ENCODE data around the gene VWA5B2. TPM values are rescaled to one million over a fixed set of nuclear protein-coding genes. Genes with fewer than 3 reads are reported as not detected.
"Not testable (repeated sequence)": the region's sequence is repeated elsewhere in the genome, so short reads cannot be mapped to it uniquely, and the experiment has no call there.

The VWA5B2 gene
- total and polyA plus RNA-seq, 3 experiments from 2014 or later: 0.11 TPM; not detected in 2

DNA sequence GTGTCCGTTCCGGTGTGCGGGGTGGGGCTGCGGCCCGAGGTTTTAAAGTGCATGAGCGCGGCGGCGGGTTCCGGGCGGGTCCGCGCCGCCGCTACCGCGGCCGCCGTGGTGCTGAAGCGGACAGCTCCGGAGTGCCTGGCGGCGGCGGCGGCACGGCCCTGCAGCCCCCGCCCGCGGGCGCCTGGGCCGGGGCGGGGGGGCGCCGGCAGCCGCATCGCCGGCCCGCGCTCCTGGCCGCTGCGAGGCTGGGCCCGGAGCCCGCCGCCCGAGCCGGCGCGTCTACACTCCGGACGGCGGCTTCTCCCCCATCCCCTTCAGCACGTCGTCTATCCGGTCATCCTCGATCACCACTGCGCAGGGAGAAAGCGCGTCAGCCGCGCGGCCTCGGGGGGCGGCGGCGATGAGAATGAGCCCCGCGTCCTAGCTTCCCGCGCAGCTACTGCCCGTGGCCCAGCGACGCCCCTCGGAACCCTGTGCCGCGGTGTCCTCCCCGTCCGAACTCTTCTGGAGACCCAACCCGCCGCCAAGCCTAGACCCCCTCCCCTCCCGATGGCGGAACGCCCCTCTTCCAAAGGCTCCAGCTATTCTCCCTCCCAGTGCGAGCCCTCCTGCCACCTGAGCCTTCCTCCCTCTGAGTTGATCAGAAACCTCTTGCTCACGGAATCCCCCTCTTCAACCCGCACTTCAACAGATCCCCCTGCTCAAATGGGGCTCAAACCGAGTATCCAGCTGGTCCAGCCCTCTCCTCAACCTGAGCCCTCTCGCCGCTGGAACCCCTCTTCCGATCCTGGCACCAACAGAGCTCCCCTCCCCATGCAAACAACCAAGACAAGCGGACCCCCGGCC lies 30.7 kb downstream of the VWA5B2 start:
- ChIA-PET POLR2A (interaction anchor here (0.5 to 0.6 kb wide), 2 partner anchors 27 to 108 kb away, joined by 3 to 7 read pairs; no protein-coding TSS in a partner anchor), CTCF (interaction anchor here (1.0 to 3.0 kb wide), 4 partner anchors 9 to 20 kb away, joined by 3 to 13 read pairs (median 4); partner anchors contain the start of gene EEF1AKMT4)
- H3K27ac Mint-ChIP-seq: peak overlapping the region; percentile 42 to 90 (median 69)
- H3K9me3 ChIP-seq (ENCODE audit: low read length): no peaks in the 10 kb centered on the region
- no peaks in the 10 kb centered on the region for H3K9me3 Mint-ChIP-seq
- H3K4me3 Mint-ChIP-seq: peak overlapping the region; percentile 79 to 93 (median 90)
- H3K4me1 ChIP-seq (ENCODE audit: insufficient read depth, low read length): peaks cover 23% of the 10 kb centered on the region
- H3K27ac ChIP-seq (ENCODE audit: low read depth, low read length): no peak overlapping the region
- H3K4me3 ChIP-seq (ENCODE audit: low read length): peak overlapping the region; percentile 51
- DNase-seq: peak; percentile 35 to 61 (median 41)
- peaks cover 0 to 1% (median 0%) of the 10 kb centered on the region in 3 donors for H3K36me3 Mint-ChIP-seq
- peaks cover 14 to 23% of the 10 kb centered on the region in 2 donors for H3K27me3 Mint-ChIP-seq
- no peaks in the 10 kb centered on the region for H3K36me3 ChIP-seq (ENCODE audit: insufficient read depth, low read length)
- H3K27me3 ChIP-seq (ENCODE audit: insufficient read depth, low read length, poor library complexity, severe bottlenecking): peaks cover 20% of the 10 kb centered on the region
- peaks cover 17 to 29% (median 18%) of the 10 kb centered on the region in 3 donors for H3K4me1 Mint-ChIP-seq

DNA sequence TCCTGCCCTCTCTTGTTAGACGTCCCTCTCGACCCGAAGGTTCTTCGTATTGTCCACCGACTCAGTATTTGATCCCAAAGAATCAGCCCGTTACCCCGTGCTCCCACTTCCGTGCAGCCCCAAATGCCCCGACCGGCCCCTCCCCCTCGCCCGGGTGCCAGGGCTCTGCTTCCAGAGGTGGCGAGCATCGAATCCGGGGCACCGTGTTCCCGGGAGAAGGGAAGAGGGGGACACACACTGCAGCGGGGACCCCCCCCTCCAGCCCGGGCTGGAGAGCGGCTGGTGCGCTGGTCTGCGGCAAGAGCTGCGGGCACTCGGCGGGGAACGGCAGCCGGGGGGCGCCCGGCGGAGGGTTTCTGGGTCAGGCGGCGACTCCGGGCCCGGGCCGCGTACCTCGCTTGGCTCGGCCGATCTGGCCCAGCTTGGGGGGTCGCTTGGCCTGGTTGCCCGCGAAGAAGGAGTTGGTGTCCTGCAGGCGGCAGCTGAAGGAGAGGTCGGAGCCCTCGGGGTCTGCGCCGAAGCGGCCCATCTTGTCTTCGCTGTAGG lies 31.4 kb downstream of the VWA5B2 start:
- Histone ChIP-seq H3K27me3 (ENCODE audit: insufficient read depth, low read length, poor library complexity, severe bottlenecking) (peaks cover 20% of the 10 kb centered on the region), H3K36me3 (ENCODE audit: insufficient read depth, low read length) (no peaks in the 10 kb centered on the region), H3K27ac (ENCODE audit: low read depth, low read length) (no peak overlapping the region), H3K4me3 (ENCODE audit: low read length) (peak overlapping the region; percentile 51), H3K9me3 (ENCODE audit: low read length) (no peaks in the 10 kb centered on the region), H3K4me1 (ENCODE audit: insufficient read depth, low read length) (peaks cover 23% of the 10 kb centered on the region)
- POLR2A ChIA-PET: interaction anchor here (0.6 kb wide), 1 partner anchor 26 kb away, joined by 7 read pairs; no protein-coding TSS in a partner anchor
- no peak for DNase-seq
- Mint-ChIP-seq H3K27ac (peak overlapping the region in 7 of 8 donors; percentile 50 to 90 (median 78)), H3K4me3 (peak overlapping the region; percentile 79 to 93 (median 90)), H3K27me3 (peaks cover 17 to 26% of the 10 kb centered on the region in 2 donors), H3K9me3 (no peaks in the 10 kb centered on the region), H3K36me3 (peaks cover 0 to 1% (median 0%) of the 10 kb centered on the region in 3 donors), H3K4me1 (peaks cover 17 to 29% (median 18%) of the 10 kb centered on the region in 3 donors)
- CTCF ChIA-PET: interaction anchor here (1.0 to 3.0 kb wide), 4 partner anchors 8 to 33 kb away, joined by 3 to 13 read pairs (median 6); partner anchors contain the start of gene EEF1AKMT4

- H3K4me1 ChIP-seq (ENCODE audit: insufficient read depth, low read length): peaks cover 23% of the 10 kb centered on the region
- ChIA-PET POLR2A (no interaction called here), CTCF (interaction anchor here (2.0 to 3.0 kb wide), 2 partner anchors 12 to 34 kb away, joined by 8 to 13 read pairs; partner anchors contain the start of gene EEF1AKMT4)
- peak within 1 kb of the TSS; percentile 61 for H3K4me3 ChIP-seq (ENCODE audit: low read length)
- peak in 4 of 5 donors; percentile 48 to 70 (median 58) for DNase-seq
- no peaks in the 10 kb centered on the region for H3K36me3 ChIP-seq (ENCODE audit: insufficient read depth, low read length)
- no peaks in the 10 kb centered on the region for H3K9me3 ChIP-seq (ENCODE audit: low read length)
- Mint-ChIP-seq H3K36me3 (peaks cover 0 to 1% (median 0%) of the 10 kb centered on the region in 3 donors), H3K27me3 (peaks cover 19 to 30% of the 10 kb centered on the region in 2 donors), H3K4me1 (peaks cover 17 to 29% (median 18%) of the 10 kb centered on the region in 3 donors), H3K4me3 (peak within 1 kb of the TSS; percentile 79 to 94 (median 90)), H3K27ac (peak within 1 kb of the TSS; percentile 42 to 92 (median 69)), H3K9me3 (no peaks in the 10 kb centered on the region)
- peaks cover 20% of the 10 kb centered on the region for H3K27me3 ChIP-seq (ENCODE audit: insufficient read depth, low read length, poor library complexity, severe bottlenecking)
- H3K27ac ChIP-seq (ENCODE audit: low read depth, low read length): no peak within 1 kb of the TSS
Measured at GRCh38 chr3:184261270-184261853, 32.0 kb downstream of the VWA5B2 start, which contains the start of gene CAMK2N2. Gene CAMK2N2, minus strand, starts transcription at chr3:184261553. Its CDS starts 268 bp downstream, at chr3:184261285.

DNA sequence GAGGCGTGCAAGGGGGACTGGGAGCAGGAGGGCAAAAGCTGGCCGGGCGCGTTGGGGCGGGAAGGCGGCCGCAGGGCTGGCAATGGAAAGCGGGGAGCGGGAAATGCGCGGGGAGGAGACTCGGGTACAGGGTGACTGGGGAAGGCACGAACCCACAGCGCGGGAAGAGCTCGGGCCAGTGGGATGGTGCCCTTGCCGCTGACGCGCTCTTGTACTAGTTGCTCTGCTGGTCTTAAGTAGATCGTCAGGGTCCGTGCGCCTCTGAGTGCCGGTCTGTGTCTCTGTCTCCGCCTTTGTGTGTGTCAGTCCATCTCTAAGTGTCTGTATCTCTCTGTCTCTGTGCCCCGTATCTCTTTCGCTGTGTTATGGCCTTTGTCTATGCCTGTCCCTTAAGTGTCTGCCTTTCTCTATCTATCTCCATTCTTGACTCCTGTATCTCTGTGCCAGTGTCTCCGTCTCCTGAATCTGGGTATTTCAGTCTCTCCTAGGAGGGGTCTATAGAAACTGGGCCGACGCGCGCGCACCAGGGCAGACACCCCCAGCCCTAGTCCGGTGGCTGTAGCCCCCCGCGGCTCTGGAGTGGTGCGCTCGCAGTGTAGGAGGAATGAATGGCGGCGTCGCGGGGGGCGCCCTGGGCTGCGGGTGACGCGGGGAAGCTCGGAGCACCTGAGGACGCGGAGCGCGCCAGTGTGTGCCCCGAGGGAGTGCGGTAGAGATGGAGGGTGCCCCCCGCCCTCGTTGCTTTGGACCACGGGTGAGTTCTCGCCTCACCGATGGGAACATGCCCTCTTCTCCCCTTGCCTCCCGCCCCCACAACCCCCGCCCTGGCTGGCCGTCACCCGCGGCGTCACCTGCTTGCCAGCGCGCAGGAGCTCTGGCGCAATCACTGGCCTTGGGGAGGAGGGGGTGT lies 32.7 kb downstream of the VWA5B2 start:
- H3K9me3 Mint-ChIP-seq: no peaks in the 10 kb centered on the region
- peak overlapping the region in 7 of 8 donors; percentile 3 to 92 (median 54) for H3K27ac Mint-ChIP-seq
- Histone ChIP-seq H3K27me3 (ENCODE audit: insufficient read depth, low read length, poor library complexity, severe bottlenecking) (peaks cover 20% of the 10 kb centered on the region), H3K9me3 (ENCODE audit: low read length) (no peaks in the 10 kb centered on the region), H3K27ac (ENCODE audit: low read depth, low read length) (no peak overlapping the region), H3K4me1 (ENCODE audit: insufficient read depth, low read length) (peaks cover 23% of the 10 kb centered on the region), H3K4me3 (ENCODE audit: low read length) (peak overlapping the region; percentile 61), H3K36me3 (ENCODE audit: insufficient read depth, low read length) (no peaks in the 10 kb centered on the region)
- ChIA-PET CTCF (interaction anchor here (0.7 to 3.0 kb wide), 3 partner anchors 9 to 34 kb away, joined by 3 to 13 read pairs (median 8); partner anchors contain the start of gene EEF1AKMT4), POLR2A (no interaction called here)
- peaks cover 17 to 29% (median 18%) of the 10 kb centered on the region in 3 donors for H3K4me1 Mint-ChIP-seq
- H3K27me3 Mint-ChIP-seq: peaks cover 21 to 32% of the 10 kb centered on the region in 2 donors
- H3K36me3 Mint-ChIP-seq: peaks cover 0 to 1% (median 0%) of the 10 kb centered on the region in 3 donors
- H3K4me3 Mint-ChIP-seq: peak overlapping the region; percentile 77 to 94 (median 84)
- peak in 2 of 5 donors; percentile 15 to 30 for DNase-seq

DNA sequence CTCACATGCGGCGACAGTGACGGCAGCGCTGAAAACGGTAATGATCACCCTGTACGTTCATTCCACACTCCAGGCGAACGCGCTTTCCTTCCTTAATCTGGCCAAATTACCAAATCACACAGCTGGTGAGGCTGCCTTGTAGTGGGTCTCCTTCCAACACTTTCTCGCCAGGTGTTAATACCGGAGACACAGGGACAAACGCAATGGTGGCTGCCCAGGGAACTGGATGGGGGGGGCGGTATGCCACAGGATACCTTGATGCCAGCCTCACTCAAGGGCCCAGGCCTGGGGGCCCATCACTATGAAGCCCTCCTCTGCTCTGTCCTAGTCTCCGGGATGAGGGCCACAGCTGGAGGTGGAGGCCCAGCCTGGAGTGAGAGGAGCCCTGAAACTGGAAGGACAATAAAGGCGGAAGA lies 33.4 kb downstream of the VWA5B2 start:
- Histone ChIP-seq H3K27me3 (ENCODE audit: insufficient read depth, low read length, poor library complexity, severe bottlenecking) (peaks cover 20% of the 10 kb centered on the region), H3K36me3 (ENCODE audit: insufficient read depth, low read length) (no peaks in the 10 kb centered on the region), H3K4me1 (ENCODE audit: insufficient read depth, low read length) (peaks cover 23% of the 10 kb centered on the region), H3K9me3 (ENCODE audit: low read length) (no peaks in the 10 kb centered on the region), H3K27ac (ENCODE audit: low read depth, low read length) (no peak overlapping the region), H3K4me3 (ENCODE audit: low read length) (no peak overlapping the region)
- Mint-ChIP-seq H3K27me3 (peaks cover 28 to 38% of the 10 kb centered on the region in 2 donors), H3K36me3 (no peaks in the 10 kb centered on the region), H3K9me3 (no peaks in the 10 kb centered on the region), H3K4me1 (peaks cover 17 to 29% (median 18%) of the 10 kb centered on the region in 3 donors), H3K27ac (peak overlapping the region in 4 of 8 donors; percentile 33 to 72 (median 54)), H3K4me3 (peak overlapping the region in 6 of 7 donors; percentile 56 to 75 (median 71))
- POLR2A ChIA-PET: no interaction called here
- CTCF ChIA-PET: interaction anchor here (2.0 kb wide), 1 partner anchor 35 kb away, joined by 8 read pairs; no protein-coding TSS in a partner anchor
- no peak for DNase-seq

GRCh38 chr3:184267249-184267648 lies 37.9 kb downstream of the VWA5B2 start:
- H3K4me1 Mint-ChIP-seq; CTCF ChIA-PET; H3K27ac ChIP-seq (ENCODE audit: low read depth, low read length); H3K36me3 Mint-ChIP-seq; H3K9me3 ChIP-seq (ENCODE audit: low read length); H3K9me3 Mint-ChIP-seq; H3K4me3 Mint-ChIP-seq; DNase-seq; POLR2A ChIA-PET; H3K36me3 ChIP-seq (ENCODE audit: insufficient read depth, low read length); H3K4me1 ChIP-seq (ENCODE audit: insufficient read depth, low read length); H3K4me3 ChIP-seq (ENCODE audit: low read length): not testable (repeated sequence)
- peaks cover 16% of the 10 kb centered on the region for H3K27me3 ChIP-seq (ENCODE audit: insufficient read depth, low read length, poor library complexity, severe bottlenecking)
- peak overlapping the region in 1 of 8 donors; percentile 77 for H3K27ac Mint-ChIP-seq
- H3K27me3 Mint-ChIP-seq: peaks cover 28 to 37% of the 10 kb centered on the region in 2 donors

DNA sequence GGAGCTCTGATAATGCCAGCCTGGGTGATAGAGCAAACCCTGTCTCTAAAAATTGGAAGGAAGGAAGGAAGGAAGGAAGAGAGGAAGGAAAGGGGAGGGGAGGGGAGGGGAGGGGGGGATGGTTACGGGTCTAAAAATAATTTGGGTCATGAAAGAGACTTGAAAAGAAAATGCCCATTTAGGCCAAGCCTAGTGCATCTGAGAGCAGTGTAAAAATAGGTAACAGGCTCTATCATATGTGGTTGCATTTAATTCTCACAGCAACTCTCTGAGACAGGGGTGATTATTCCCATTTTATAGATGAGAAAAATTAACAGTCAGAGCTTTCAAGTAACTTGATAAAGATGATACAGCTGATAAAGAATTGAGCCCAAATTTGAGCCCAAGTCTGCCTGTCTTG lies 42.9 kb downstream of the VWA5B2 start:
- Histone ChIP-seq H3K4me3 (ENCODE audit: low read length) (no peak overlapping the region), H3K9me3 (ENCODE audit: low read length) (no peaks in the 10 kb centered on the region), H3K27ac (ENCODE audit: low read depth, low read length) (no peak overlapping the region), H3K36me3 (ENCODE audit: insufficient read depth, low read length) (no peaks in the 10 kb centered on the region), H3K4me1 (ENCODE audit: insufficient read depth, low read length) (no peaks in the 10 kb centered on the region), H3K27me3 (ENCODE audit: insufficient read depth, low read length, poor library complexity, severe bottlenecking) (peaks cover 6% of the 10 kb centered on the region)
- no peak overlapping the region for H3K27ac Mint-ChIP-seq
- POLR2A ChIA-PET: no interaction called here
- DNase-seq: no peak
- H3K27me3 Mint-ChIP-seq: peaks cover 41 to 43% of the 10 kb centered on the region in 2 donors
- CTCF ChIA-PET: no interaction called here
- H3K4me1 Mint-ChIP-seq: peaks cover 0 to 8% (median 5%) of the 10 kb centered on the region in 3 donors
- H3K4me3 Mint-ChIP-seq: no peak overlapping the region
- no peaks in the 10 kb centered on the region for H3K9me3 Mint-ChIP-seq
- peaks cover 0 to 5% (median 0%) of the 10 kb centered on the region in 3 donors for H3K36me3 Mint-ChIP-seq

Data from CD8-positive, alpha-beta memory T cell (primary cell).